ENCODE data around the gene CELSR1.

The CELSR1 gene

GRCh38 chr22:46537225-46537945 is at the start of gene CELSR1:
Gene CELSR1 (minus strand): TSS chr22:46537620. CDS start chr22:46537170, 450 bp downstream.
- no peak for DNase-seq

GRCh38 chr22:46587061-46587460 is 49.6 kb upstream of the CELSR1 start:
- no peak for DNase-seq

GRCh38 chr22:46586531-46587011 is 49.2 kb upstream of the CELSR1 start:
- no peak for DNase-seq

- DNase-seq: no peak
Observed at GRCh38 chr22:46586123-46586519, 48.7 kb upstream of the CELSR1 start.

- no peak for DNase-seq
Observed at GRCh38 chr22:46585340-46586122, 48.1 kb upstream of the CELSR1 start.

- no peak for DNase-seq
Observed at GRCh38 chr22:46584081-46584921, 46.9 kb upstream of the CELSR1 start.

- no peak for DNase-seq
Observed at GRCh38 chr22:46583571-46583970, 46.2 kb upstream of the CELSR1 start.

GRCh38 chr22:46582281-46582933 is 45.0 kb upstream of the CELSR1 start:
- no peak for DNase-seq

GRCh38 chr22:46581538-46582244 is 44.3 kb upstream of the CELSR1 start:
- no peak for DNase-seq

- DNase-seq: no peak
Observed at GRCh38 chr22:46580940-46581537, 43.6 kb upstream of the CELSR1 start.

GRCh38 chr22:46579751-46580449 is 42.5 kb upstream of the CELSR1 start:
- DNase-seq: no peak

GRCh38 chr22:46578824-46579561 is 41.6 kb upstream of the CELSR1 start:
- no peak for DNase-seq

GRCh38 chr22:46578251-46578823 is 40.9 kb upstream of the CELSR1 start:
- no peak for DNase-seq

- DNase-seq: no peak
Observed at GRCh38 chr22:46577368-46578249, 40.2 kb upstream of the CELSR1 start.

GRCh38 chr22:46576556-46577367 is 39.3 kb upstream of the CELSR1 start:
- peak; percentile 25 for DNase-seq

- no peak for DNase-seq
Observed at GRCh38 chr22:46575911-46576555, 38.6 kb upstream of the CELSR1 start.

All from KG1 (cell line).